ENCODE data around the gene VRK2.
"Not testable (repeated sequence)": the region's sequence is repeated elsewhere in the genome, so short reads cannot be mapped to it uniquely, and the experiment has no call there.

The VRK2 gene

DNA sequence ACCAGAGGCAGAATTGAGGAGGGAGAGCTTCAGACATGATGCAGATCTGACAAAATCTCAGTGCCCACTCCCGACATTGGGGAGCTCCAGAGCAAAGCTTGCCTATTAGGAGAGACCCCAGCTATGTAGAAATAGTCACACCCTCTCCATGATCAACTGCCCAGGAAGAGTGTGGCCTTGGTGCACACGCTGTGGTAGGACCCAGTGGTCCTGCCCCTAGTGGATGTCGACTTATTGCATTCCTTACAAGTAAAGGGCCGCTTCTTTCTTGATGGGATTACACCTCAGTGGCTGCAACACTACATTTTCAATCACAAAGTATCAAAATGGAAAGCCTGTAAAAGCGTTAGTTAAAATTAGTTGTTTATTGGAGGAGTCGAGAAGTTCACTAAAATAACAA, 64.2 kb downstream of the VRK2 start:
- DNase-seq = peak; percentile 53

DNA sequence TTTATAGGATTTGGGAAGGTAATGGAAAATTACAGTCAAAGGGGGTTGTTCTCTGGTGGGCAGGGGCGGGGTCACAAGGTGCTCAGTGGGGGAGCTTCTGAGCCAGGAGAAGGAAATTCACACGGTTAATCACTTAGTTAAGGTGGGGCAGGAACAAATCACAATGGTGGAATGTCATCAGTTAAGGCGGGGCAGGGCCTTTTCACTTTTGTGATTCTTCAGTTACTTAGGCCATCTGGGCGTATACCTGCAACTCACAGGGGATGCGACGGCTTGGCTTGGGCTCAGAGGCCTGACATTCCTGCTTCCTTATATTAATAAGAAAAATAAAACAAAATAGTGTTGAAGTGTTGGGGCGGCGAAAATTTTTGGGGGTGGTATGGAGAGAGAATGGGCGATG, 67.0 kb downstream of the VRK2 start:
- DNase-seq = not testable (repeated sequence)

GRCh38 chr2:58120626-58121229, 74.1 kb downstream of the VRK2 start:
- DNase-seq = no peak

GRCh38 chr2:58122040-58122439, 75.4 kb downstream of the VRK2 start:
- no peak for DNase-seq

DNA sequence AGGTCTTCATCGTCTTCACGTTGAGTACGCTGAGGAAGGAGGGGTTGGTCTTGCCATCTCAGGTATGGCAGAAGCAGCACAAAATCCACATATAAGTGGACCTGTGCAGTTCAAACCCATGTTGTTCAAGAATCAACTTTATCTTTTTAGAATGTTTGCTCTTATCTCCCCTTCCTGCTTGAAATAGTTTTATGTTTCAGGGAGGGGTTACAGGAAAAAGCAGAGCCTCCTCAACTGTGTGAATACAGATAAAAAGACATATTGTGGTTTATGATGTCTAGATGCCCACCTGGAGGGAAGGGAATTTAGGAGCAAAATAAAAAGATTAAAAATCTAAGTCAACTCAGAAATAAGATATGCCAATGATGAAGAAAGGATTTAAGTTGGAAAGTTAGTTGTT, 75.9 kb downstream of the VRK2 start:
- DNase-seq = no peak

DNA sequence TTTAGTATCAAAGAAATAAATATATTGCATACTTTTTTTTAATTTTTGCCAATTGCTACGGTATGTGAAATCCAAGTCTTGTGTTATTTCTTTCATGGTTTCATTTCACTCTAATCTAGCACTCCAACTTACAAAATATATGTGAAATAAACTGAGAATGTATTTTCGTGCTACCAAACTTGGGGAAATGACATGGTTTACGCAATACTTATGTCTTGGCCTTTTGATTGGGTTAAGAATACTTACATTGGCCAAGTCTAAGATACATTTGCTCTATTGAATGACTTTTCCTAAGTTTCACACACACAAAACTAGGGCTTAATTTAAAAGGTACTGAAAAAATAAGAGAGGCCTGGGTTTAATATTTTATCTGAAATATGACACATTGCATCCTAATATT, 80.5 kb downstream of the VRK2 start:
- no peak for DNase-seq

GRCh38 chr2:58130238-58130637, 83.6 kb downstream of the VRK2 start:
- DNase-seq = no peak

GRCh38 chr2:58131191-58132011, 84.8 kb downstream of the VRK2 start:
- peak; percentile 52 for DNase-seq

DNA sequence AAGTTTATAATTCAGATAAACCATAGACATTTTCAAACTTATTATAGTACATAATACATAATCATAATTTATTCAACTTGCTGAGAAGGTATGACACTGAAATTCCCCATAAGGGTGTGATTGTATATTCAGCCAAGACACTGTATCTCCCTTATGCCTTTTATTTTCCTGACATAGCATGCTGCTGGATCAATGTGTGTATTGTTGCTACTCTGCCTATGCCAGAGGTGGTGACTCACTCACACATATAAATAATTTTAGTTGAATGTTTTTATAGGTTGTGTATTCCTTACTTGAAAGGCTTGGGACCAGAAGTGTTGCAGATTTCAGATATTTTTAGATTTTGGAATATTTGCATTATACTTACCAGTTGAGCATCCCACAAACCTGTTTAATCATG, 86.8 kb downstream of the VRK2 start:
- no peak for DNase-seq

DNA sequence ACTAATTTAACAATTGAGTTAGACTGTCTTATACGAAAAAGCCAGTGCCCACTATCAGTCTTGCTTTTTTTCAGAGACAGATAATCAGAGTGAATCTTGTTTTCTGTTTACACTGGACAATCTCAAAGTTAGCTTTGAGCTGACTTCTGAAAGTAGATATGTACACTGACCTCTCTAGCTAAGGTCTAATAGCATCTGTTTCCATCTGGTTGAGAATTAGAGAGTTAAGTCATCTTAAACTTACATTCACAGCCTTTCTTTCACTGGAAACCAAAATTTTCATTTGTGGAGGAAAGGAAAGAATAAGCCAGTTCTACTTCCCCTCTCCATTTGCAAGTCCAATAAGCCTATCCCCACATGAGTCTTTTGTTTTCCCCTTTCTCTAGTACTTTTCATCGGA, 89.3 kb downstream of the VRK2 start:
- DNase-seq = no peak

DNA sequence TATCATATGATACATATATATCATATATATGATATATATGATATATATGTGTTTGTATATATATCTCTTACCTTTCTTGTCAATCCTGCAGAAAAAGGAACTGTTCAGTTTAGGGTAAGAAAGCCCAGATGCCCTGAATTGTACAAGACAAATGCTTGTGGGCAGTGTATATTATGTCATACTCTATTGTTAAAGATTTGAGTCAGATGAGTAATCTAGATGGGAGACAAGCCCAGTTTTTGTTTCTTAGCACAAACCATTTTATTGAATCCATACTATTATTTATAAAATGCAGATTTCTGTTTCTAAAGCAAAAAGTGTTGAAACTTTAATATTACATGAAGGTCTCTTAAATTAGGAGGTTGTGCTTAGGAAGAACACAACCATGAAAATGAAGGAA, 90.6 kb downstream of the VRK2 start:
- DNase-seq = no peak

DNA sequence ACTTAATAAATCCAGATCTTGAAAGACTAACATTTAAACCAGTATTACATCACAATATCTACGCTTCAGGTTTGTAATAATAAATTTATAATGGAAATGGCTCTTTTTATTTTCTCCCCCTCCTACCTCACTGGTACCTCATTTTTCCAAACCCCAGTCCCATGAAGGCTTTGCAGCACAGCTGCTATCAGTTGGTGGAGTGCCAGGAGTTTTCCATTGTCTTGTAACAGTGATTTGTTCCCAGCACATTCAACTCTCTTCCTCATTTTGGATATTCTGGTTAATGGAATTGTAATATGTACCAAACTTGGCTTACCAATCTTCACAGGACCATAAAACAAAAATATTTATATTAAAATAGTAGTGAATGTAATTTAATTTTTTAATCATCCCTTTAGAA, 91.2 kb downstream of the VRK2 start:
- DNase-seq = no peak

DNA sequence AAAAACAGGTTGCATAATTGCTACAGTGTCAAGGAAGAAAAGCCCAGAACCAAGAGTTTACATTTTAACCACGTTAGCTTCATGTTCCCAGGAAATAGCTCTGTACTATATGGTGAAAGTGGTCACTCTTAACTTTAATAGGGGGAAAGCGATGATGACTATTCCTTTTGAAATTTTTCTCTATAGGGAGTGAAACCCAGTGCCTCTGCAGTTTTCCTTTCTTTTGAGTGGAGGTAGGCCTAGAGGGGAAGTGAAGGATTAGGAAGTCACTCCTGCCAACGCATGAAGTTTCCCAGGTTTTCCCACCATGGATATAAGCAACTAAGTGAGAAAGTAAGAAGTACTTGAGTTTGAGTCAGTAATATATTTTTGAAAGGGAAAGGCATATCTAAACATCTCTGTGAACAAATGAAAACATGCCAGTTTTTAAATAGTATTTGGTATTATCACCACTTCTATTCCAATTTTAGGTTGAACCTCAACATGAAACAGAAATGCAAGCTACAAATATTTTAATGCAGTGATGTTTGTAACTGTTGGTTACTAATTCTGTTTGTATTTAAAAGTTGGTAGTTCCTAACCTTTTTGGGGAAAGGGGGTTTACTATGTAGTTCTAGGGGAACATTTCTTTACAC, 91.9 kb downstream of the VRK2 start:
- DNase-seq = no peak

GRCh38 chr2:58140508-58141072, 94.0 kb downstream of the VRK2 start:
- no peak for DNase-seq

DNA sequence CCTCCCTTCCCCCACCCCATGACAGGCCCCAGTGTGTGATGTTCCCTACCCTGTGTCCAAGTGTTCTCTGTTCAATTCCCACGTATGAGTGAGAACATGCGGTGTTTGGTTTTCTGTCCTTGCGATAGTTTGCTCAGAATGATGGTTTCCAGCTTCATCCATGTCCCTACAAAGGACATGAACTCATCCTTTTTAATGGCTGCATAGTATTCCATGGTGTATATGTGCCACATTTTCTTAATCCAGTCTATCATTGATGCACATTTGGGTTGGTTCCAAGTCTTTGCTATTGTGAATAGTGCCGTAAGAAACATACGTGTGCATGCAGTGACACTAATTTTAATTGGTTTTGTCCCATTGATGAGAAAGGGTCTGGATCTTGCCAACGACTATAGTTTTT, 99.2 kb downstream of the VRK2 start:
- DNase-seq = not testable (repeated sequence)

DNA sequence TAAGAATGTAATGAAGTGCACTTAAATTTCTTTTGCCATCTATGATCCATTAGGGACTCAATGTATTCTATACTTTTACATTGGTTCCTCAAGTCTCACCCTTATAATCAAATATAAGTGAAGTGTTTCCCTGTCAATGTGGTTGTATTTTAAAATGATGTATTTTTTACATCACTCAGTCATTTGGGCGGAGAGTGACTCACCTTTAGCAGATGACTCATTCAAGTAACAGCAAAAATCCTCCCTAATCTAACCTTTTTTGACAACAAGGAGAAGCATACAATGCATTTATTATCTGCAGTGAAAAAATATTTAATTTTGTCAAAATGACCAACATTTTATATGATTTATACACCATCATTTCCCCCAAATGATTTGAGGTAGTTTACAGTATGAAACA, 100.1 kb downstream of the VRK2 start:
- DNase-seq = no peak

DNA sequence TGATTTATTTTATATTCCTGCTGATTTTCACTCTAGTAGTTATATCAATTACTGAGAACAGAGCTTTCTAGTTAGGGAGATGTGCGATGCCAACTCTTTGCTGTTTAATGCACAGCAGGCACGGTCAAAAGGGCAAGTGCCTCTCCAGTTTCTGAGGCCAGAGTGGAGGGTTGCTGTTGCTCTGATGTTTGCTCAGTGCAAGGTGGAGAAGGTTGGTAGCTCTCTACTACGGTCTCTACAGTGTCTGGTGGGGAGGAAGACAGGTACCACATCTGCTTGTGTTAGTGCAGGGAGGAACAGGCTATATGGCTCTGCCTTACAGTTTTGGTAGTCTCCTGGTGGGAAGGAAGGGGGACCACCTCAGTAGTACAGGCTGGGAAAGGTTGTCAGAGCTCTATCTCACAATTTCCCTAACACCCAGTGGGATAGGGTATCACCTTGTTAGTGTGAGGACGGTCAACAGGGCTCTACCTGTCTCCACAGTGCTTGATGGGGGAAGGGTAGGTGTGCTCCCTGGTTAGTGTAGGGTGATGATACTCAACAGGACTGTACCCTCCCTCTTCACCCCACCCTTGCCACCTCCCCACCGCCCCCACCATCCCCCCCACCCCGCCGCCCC, 108.7 kb downstream of the VRK2 start:
- no peak for DNase-seq

GRCh38 chr2:58156780-58157179, 110.2 kb downstream of the VRK2 start:
- DNase-seq = no peak

DNA sequence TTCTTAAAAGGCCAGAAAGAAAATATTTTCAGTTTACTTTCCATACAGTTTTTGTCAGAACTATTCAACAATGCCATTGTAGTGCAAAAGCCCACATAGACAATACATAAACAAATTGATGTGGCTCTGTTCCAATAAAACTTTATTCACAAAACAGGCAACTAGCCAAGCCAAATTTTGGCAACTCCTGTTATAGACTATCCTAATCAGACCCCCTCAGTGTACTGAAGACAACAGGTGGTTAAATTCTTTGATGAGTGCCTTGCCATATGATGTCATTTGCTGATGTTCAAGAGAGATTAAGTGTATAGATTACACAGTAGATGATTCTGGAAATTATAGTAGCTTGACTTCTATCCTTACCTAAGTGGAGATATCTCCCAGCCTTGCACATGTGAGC, 111.1 kb downstream of the VRK2 start:
- DNase-seq = no peak

DNA sequence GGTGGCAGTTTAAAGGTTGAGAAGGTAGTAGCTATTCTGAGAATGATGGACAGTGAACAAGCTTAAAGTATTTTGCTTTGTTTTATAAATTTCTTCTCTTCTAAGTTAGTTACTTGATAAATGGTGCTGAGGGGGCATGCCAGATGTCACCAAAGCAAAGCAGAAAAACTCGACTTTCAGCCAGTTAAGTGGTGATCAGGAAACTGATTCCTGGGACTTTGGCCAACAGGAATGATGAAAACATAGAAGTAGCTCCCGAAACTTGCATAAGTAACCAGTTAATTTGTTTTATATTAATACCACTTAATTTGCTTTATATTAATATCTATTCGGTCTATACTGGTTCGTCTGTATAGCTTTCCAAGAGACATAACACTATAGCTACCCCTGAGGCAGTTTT, 111.9 kb downstream of the VRK2 start:
- DNase-seq = no peak

- DNase-seq = no peak
Observed at GRCh38 chr2:58163913-58164312, 117.3 kb downstream of the VRK2 start.

- not testable (repeated sequence) for DNase-seq
Observed at GRCh38 chr2:58168130-58168529, 121.5 kb downstream of the VRK2 start.

DNA sequence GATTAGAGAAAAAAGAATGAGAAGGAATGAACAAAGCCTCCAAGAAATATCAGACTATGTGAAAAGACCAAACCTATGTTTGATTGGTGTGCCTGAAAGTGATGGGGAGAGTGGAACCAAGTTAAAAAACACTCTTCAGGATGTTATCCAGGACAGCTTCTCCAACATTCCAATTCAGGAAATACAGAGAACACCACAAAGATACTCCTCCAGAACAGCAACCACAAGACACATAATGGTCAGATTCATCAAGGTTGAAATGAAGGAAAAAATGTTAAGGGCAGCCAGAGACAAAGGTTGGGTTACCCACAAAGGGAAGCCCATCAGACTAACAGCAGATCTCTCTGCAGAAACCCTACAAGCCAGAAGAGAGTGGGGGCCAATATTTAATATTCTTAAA, 123.2 kb downstream of the VRK2 start:
- not testable (repeated sequence) for DNase-seq
